Kidney capillary endothelial cell (primary cell): ENCODE data around the gene OPRL1.

ENCODE experiments used
- DNase-seq: peaks from one replicate; pipeline ENCODE4 v3.0.0-alpha.2; 2018; ENCODE audit warnings: low spot score

The OPRL1 gene

DNA sequence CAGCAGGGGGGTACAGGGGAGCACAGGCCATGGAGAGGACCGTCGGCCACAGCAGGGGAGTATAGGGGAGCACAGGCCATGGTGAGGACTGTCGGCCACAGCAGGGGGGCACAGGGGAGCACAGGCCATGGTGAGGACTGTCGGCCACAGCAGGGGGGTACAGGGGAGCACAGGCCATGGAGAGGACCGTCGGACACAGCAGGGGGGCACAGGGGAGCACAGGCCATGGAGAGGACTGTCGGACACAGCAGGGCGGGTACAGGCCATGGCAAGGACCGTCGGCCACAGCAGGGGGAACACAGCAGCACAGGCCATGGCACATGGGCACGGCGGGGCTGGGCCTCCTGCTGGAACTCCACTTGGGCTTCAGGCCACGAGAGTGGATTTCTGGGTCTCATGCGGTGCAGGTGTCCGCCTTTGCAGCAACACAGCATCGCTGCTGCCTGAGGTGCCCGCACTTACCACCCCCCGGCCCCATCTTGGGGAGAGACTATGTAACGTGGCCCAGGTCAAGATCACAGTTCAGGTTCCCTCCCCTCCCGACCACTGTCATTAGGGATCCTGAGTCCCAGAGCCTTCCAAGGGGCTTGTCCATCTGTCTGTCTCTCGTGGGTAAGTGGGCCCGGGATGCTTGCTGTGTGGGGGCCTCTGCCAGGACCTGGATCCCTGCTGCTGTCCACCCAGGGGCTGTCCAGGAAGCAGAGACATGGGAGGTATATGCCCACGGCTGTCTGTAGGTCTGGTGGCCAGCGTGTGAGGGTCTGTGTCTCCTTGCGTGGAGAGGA is 25.0 kb downstream of the OPRL1 start:
- no peak for DNase-seq

DNA sequence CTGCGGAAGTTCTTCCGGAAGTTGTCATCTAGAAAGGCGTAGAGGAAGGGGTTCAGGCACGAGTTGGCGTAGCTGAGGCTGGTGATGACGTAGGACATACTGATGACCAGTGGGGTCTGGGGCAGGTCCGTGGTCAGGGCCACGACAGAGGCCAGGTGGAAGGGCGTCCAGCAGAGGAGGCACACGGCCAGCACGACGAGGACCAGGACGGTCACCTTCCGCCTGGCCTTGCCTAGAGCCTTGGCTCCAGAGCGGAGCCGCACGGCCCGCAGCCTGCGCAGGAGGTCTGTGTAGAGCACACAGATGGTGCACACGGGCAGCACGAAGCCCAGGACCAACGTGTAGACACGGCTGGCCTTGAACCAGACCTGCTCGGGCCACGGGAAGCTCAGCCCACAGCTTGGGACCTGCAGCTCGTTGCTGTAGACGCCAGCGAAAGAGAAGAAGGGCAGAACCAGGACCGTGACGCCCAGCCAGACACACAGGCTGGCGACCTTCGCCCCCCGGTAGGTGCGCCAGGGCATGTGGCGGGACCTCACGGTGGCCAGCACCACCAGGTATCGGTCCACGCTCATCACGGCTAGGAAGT is 26.1 kb downstream of the OPRL1 start:
- DNase-seq, result no peak

DNA sequence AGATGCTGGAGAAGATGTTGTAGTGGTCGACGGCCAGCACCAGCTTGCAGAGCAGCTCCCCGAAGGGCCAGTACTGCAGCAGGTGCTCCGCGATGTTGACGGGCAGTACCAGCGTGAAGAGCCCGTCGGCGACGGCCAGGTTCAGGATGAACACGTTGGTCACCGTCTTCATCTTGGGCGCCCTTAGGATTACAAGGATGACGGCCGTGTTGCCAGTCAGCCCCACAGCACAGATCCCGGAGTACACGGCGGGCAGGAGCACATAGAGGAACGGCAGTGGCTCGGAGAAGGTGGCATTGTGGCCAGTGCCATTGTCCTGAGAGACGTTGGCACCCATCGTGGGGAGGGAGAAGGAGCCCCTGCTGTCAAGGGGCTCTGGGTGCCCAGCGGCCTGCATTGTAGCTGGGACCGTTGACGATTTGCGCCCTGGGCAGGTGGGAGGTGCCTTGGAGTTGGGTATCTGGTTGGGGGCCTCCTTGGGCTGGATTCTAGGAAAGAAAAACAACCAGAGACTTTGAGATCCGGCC is 26.6 kb downstream of the OPRL1 start:
- no peak for DNase-seq

DNA sequence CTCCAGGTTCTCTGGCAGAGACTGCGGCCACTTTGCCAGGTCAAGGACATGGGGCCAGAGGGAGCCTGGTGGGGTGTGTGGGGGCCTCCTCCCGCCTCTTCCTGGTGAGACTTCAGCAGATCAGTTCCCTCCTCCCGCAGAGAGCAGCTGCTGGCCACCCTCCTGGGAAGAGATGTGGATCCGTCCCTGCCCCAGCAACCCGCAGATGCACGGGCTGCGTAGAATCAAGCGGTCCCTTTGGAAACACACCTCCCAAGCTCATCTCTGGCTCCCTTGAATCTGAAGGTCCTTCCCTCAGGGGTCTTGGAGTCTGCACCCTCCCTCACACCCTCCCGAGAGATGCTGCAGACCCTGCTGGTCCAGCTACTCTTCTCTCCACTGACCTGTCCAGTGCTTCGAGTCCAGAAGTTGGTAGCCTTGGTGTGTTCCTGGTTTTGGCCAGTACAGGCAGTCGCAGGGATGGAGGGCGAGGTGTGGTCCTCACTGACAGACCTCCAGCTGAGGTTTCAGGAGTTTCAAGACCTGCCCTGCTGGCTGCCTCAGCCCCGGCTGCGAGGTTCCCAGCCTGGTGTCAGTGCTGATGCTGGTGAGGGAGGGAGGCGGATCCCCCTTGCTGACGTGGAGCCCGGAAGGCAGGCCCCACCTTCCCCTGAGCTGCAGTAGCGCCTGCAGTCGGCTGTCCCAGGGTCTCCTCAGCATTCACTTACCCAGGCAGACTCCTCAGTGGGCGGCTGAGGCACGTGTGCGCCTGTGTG is 27.3 kb downstream of the OPRL1 start, which contains the start of gene NPBWR2:
Gene NPBWR2, minus strand, starts transcription at position 585 of the 755 bp plus-strand sequence. CDS start 734 bp downstream, outside the sequence.
- DNase-seq, result no peak

DNA sequence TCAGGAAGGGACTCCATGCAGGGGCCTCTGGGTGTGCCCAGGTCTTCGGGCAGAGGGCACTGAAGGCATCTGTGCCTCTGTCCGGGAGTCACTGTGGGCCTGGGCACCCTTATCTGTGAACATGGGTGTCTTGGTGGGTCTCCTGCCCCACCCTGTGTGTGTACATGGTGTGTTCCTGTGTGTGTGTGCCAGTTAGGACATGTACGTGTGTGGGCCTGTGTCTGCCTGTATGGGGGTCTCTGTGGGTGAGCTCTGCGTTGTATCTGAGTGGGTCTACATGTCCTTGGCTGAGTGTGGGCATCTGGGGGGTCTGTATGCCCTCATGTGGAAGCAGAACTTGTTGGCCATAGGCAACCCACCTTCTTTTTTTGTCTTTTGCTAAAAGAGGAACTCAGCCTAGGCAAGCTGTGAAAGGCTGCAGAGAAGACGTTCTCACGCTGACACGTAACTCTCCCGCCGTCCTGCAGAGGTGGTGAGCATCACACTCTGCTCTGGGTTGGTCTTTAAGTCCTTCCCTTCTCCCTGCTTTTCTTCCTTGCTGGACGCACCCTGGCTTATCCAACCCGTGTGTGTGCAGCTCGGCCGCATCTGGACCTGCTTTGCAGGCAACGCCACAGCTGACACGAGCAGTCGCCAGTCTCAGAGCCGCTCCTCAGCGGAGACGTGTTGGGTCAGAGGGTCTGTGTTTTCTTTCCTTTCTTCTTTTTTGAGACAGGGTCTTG is 28.0 kb downstream of the OPRL1 start:
- DNase-seq, result no peak

DNA sequence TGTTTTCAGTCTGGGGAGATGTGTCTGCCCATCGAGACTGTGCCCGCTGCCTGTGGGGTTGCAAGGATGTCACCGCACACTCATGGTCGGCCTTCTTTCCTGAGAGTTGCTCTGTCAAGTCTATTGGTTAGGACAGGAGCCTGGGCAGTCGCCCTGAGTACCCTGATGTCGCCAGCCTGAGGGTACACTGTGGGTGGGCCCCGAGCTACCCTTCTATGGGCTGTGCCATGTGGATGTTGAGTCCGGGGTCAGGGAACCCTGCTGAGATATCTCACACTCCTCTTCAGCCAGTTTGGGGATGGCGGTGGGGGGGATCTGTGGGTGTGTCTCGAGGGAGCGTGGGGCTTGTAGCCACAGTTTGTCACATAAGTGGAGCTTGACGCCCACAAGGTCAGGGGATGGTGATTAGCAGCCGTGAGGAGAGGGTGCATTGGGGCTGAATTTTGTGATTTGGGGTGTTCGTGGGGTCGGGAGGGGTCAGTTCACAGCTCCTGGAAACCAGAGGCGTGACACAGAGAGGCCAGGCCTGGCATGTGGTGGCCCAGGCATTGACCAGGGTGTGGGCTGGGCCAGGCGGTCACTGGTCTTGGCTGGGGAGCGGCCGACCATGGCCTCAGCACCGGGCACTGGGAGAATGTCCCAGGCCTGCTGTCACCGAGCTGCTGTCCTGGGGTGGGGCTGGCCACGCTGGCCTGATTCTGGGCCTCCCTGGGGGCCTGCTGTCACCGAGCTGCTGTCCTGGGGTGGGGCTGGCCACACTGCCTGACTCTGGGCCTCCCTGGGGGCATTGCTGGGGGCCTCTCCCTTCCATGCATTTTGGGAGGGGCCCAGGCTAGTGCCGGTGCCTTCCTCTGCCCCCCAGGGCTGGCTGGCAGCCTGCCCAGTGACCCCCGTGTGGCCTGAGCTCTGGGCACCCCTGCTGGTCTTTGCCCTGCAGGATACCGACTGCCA is 29.1 kb downstream of the OPRL1 start:
- DNase-seq, result no peak

DNA sequence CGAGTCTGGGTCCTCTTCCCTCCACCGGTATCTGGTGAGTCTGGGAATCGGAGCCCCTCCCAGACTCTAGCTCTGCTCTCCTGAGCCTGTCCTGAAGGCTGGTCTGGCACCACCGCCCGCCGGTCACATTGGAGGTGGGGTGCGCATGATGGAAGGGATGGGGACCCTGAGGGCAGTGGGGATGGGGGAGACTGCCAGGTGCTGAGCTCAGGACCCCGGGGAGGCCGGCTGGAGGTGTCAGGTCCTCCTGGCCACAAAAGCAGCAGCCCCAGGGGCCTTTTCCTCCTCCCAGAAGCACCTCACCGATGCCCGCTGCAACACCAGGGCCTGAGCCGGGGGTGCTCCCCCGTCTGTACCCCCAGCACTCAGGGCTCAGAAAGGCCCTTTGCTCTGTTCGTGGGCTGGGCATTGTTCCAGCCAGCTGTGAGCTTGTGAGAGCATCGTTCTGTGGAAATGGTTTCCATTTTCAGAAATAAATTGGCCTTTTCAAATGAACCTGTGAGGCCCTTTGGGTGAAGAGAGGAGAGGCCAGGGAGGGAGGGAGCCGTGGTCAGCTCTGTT is 30.0 kb downstream of the OPRL1 start:
- no peak for DNase-seq

DNA sequence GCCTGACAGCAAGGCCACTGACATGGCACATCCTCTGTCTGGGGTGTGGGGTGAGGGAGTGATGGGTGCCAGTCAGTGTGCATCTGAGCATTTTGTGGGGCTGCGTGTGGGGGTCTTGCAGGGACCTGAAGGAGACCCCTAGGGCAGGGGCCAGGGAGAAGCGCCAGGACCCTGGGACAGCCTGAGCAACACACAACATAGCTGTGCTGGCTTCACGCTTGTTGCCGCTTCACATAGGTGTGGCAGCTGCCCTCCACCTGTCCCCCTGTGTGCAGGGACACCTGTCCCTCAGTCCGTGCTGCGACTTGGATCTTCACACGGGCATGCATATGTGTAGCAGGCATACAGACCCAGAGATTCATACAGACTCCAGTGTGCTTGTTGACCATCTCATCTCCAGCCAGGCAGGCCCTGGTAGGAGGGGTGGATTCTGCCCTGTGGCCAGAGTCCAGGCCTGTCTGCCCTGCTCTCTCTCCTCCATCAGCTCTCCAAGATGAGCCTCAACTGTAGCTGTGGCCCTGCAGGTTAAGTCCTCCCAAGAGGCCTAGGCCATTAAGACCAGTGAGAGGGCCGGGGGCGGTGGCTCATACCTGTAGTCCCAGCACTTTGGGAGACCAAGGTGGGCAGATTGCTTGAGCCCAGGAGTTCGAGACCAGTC is 30.7 kb downstream of the OPRL1 start:
- no peak for DNase-seq

DNA sequence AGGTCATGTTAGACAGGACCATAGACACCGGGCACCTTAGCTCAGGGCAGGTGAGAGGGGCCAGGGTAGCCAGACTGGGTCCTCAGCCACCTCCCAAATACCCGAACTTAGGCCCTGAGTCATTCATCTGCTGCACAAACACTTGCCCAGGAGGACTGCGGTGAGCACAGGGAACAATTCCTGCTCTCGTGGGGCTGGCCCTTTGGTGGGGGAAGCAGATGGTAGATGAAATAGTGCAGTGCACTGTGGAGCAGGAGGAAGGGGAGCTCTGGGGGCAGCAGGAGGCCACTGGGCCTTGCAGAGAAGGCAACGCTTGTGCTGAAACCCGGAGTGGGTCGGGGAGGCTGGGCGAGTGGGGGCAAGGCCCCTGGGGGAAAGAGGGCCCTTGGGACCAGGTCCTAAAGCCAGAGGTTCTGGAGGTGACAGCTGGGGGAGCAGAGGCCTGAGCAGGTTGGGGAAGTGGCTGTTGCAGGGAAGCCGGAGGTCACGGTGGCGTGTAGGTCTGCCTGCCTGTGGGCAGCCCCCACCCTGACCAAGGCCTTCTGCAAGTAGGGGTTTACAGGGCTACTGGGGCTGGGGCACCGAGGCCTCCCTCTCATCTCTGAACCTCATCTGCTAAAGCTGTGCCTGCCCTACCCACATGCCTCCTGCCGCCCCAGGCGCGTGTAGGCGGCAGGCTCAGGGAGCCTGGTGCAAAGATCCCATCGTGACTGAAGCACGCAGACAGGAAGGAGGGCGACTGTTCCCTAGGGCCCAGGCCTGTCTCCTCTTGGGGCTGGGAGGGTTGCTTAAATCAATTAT is 32.2 kb downstream of the OPRL1 start:
- DNase-seq, result no peak

DNA sequence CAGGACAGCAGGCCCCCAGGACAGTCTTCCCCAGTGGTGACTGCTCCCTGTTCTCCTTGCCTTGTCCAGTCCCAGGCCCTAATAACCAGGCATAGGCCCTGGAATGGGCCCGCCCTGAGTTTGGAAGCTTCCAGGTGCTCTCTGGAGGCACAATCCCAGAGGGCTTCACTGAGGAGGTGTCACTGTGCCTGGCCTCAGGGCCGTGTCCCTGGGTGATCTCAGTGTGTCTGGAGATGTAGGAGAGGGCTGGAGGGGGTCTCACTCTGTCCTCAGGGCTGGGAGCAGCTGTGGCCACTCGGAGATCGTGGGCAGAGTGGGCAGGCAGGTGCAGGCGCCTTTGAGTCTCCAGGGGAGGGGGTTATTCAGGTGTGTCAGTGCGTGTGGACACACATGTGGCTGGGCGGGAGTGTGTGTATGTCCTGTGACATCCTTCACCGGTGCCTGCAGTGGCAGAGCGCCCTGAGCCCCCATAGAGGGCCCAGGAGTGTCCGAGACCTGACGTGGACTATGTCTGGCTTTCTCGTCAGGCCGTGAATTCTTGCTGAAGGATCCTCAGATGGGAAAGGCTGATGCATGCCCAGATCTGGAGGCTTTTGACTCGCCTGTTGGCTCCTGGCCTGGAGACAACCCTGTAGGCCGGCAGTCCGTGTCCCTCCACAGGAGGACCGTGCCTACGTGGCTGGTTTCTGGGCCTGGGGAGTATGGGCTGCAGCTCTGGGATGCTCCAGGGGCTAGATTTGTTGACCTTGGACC is 33.0 kb downstream of the OPRL1 start:
- no peak for DNase-seq

DNA sequence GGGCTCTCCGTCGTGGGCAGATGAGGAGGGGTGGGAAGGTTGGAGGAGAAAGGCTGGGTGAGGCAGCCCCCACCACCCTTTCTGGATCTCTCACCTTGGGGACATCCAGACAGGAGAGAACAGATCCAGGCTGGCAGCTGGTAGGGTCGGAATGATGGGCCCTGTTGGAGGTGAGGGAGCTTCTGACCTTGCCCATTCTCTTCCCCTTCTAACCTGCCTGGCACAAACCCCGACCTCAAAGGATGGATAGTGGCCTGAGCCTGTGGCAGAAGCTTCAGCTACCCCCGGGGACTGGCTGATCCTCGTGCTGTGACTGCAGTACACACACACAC is 33.5 kb downstream of the OPRL1 start:
- DNase-seq, result no peak

DNA sequence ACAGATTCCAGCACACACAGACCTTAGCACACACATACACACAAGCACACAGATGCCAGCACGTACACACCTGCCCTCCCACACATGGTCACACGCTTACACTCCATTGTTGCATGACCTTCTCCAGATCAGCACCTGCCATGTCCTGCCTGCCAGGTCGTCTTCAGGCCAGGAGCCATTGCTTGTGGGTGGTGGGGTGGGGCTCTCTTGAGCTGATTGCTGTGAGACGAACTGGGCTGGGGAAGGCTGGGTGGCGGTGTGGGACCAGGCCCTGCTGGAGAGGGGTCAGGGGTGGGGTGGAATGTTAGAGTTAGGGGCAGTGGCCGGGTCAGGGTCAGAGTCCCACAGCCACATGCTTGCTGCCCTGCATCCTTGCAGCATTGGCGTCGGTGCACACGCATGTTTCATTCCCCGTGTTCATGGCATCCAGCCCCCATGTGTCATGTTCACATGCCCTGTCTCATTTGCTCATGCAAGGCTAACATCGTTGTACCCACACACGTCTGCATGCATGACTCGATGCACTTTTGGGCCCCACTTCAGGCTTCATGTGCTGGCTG is 34.0 kb downstream of the OPRL1 start:
- no peak for DNase-seq

DNA sequence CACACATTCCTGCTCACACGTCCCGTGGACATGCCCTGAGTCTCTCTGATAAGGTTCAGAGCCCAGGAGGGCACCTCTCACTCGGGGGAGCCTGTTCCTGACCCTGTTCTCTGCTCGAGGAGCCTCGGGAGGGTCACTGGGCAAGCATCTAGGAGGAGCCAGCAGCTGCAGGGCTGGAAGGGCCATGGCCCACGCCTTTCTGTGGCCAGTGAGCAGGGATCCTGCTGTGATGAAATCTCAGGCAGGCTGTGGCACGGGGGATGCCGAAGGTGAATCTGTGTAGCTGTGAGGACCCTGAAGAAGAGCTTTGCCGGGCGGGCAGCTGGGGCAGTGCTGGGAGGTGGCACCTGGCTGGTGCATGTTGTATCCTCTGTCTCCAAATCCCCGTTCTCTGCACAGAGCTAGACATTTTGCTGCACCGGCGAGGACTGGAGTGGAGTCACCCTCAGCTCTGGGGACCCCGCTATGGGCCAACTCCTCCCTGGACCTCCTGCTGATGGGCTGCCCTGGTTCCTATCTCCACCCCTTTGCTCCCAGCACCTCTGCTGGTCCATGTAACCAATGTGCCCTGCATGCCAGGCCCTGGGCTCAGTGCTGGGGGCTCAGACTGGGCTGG is 34.6 kb downstream of the OPRL1 start:
- DNase-seq, result no peak

DNA sequence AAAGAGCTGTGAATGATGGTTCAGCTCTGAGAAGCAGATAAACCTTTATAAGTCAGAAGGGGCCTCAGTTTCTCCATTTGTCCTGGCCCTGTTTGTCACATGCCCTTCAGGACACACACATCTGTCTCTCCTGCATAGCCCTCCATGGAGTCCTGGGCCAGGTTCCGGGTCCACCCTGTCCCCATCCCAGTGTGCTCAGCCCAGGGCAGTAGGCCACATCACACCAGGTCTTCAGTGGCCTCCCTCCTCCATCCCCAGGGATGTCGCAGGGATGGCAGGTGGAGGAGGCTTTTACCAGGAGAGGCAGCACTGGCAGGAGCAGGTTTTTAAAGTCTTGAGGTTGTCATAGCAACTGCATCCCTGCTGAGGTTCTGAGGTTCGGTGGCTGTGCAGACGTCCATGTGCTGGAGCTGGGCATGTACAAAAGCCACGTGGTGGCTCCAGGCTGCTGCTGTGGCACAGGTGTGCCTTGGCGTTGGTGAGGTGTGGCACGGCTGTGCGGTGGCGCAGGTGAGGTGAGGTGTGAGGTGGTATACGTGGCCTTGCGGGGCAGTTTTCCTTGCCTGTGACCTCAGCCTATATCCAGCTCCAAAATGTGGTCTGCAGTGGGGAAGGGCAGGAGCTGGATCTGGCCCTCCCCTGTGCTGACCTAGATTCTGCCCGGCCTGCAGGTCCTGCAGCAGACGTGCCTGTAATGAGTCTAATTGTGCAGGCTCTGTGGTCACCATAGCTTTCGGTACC is 35.5 kb downstream of the OPRL1 start:
- DNase-seq, result no peak

DNA sequence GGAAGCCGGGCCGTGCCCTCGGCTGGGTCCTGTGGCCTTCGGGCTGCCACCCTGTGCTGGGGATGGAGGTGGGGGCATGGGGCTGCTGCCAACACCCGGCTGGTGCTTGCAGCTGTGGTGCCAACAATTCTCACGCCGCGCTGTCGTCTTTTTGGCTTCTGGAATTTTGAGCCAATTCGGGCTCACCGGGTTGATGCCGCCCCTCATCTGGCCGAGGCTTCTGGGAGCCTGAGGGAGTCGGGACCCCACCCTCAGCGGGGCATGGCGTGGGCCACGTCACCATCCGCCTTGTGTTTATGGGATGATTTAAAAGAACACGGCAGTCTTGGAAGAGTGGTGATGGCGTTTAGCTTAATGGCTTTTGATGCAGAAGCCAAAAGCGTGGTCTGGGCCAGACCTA is 36.1 kb downstream of the OPRL1 start:
- no peak for DNase-seq

DNA sequence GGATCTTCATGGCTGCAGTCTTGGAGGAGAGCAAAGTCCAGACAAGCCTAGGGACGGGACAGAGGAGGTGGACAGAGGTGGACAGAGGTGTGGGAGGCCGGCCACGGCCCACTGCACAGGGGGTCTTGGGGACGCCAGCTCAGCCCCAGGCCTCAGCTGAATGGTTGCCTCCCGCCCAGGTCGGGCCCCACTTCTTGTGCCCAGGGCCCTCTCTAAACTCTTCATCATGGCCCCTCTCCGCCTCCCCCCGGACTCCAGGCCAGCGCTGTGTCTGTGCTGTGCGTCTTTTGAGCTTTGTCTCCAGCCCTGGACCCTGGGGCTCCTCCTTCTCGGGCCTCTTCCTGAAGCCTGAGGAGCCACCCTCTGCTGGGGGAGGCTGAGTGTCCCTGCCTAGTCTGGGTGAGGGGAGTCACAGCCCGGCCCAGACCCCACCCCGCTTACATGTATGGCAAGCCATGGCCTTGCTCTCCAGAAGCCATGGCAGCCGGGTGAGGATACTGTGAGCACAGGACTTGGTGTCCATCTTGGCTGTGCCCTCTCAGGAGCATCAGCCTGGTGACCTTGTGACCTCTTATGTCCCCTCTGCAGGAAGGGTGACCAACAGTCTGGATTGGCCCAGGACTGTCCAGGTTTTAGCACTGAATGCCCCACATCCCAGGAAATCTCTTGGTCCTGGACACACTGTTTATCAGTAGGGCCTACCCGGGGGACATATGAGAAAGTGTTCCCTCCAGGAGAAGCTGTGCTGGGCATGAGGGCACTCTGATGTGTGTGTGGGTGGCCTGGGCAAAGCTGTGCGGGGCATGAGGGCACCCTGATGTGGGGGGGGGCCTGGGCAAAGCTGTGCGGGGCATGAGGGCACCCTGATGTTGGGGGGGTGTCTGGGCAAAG is 36.9 kb downstream of the OPRL1 start:
- DNase-seq, result no peak
